H9 (cell line): Measurements from ENCODE around the gene ZCCHC7. TPM values are rescaled to one million over a fixed set of nuclear protein-coding genes. Genes with fewer than 3 reads are reported as not detected.
A peak's percentile ranks its signal among the peaks of the same experiment; 100 is the strongest.

Source experiments
- DNase-seq: peaks from one replicate; pipeline ENCODE4 v3.0.0-alpha.2; 2017
- H2AFZ ChIP-seq: one replicate; pipeline ENCODE4 v1.6.1; 2013; ENCODE audit warnings: mild to moderate bottlenecking, low read length, control low read depth, moderate library complexity
- H2AK5ac ChIP-seq: 2 replicates; pipeline ENCODE4 v1.6.1; 2013; ENCODE audit warnings: low read length, control low read depth, mixed read lengths; ENCODE audit not compliant: insufficient read length
- H2BK120ac ChIP-seq: one replicate; pipeline ENCODE4 v1.6.1; 2013; ENCODE audit warnings: low read depth, mild to moderate bottlenecking, low read length, control low read depth, inconsistent platforms; ENCODE audit not compliant: poor library complexity, severe bottlenecking
- H2BK12ac ChIP-seq: 2 replicates; pipeline ENCODE4 v1.6.1; 2013; ENCODE audit warnings: low read length, control low read depth, mixed read lengths, low read depth; ENCODE audit not compliant: insufficient read length
- H2BK15ac ChIP-seq: 2 replicates; pipeline ENCODE4 v1.6.1; 2013; ENCODE audit warnings: low read depth, low read length, control low read depth
- H2BK20ac ChIP-seq: one replicate; pipeline ENCODE4 v1.6.1; 2013; ENCODE audit warnings: low read depth, mild to moderate bottlenecking, low read length, control low read depth, inconsistent platforms; ENCODE audit not compliant: poor library complexity, severe bottlenecking
- H2BK5ac ChIP-seq: 2 replicates; pipeline ENCODE4 v1.6.1; 2013; ENCODE audit warnings: low read length, control low read depth, mixed read lengths; ENCODE audit not compliant: insufficient read length
- H3K14ac ChIP-seq: 2 replicates; pipeline ENCODE4 v1.6.1; 2013; ENCODE audit warnings: low read length, control low read depth; ENCODE audit not compliant: insufficient read depth
- H3K18ac ChIP-seq: 2 replicates; pipeline ENCODE4 v1.6.1; 2013; ENCODE audit warnings: low read depth, mild to moderate bottlenecking, mixed read lengths, low read length, control low read depth; ENCODE audit not compliant: insufficient read length
- H3K23ac ChIP-seq: 2 replicates; pipeline ENCODE4 v1.6.1; 2013; ENCODE audit warnings: low read length, control low read depth, mixed read lengths, low read depth; ENCODE audit not compliant: insufficient read length
- H3K23me2 ChIP-seq: 2 replicates; pipeline ENCODE4 v1.6.1; 2013; ENCODE audit warnings: low read depth, mild to moderate bottlenecking, mixed read lengths, low read length, control low read depth; ENCODE audit not compliant: insufficient read length, poor library complexity, severe bottlenecking
- H3K27ac ChIP-seq: 2 replicates; pipeline ENCODE4 v1.5.1; 2013; ENCODE audit warnings: low read length, control low read depth, mixed read lengths, low read depth; ENCODE audit not compliant: insufficient read length
- H3K27me3 ChIP-seq: 2 replicates; pipeline ENCODE4 v1.6.1; 2013; ENCODE audit warnings: low read length, control low read depth, inconsistent platforms; ENCODE audit not compliant: insufficient read depth
- H3K4ac ChIP-seq: 2 replicates; pipeline ENCODE4 v1.6.1; 2013; ENCODE audit warnings: low read depth, mild to moderate bottlenecking, control low read depth, inconsistent platforms, low read length, moderate library complexity
- H3K4me1 ChIP-seq: 2 replicates; pipeline ENCODE4 v1.6.1; 2013; ENCODE audit warnings: low read length, control low read depth, inconsistent platforms; ENCODE audit not compliant: insufficient read depth
- H3K4me2 ChIP-seq: 2 replicates; pipeline ENCODE4 v1.6.1; 2013; ENCODE audit warnings: low read length, control low read depth, mixed read lengths; ENCODE audit not compliant: insufficient read length, insufficient read depth
- H3K56ac ChIP-seq: 2 replicates; pipeline ENCODE4 v1.6.1; 2013; ENCODE audit warnings: low read depth, mild to moderate bottlenecking, mixed read lengths, low read length, control low read depth; ENCODE audit not compliant: insufficient read length
- H3K79me1 ChIP-seq: 2 replicates; pipeline ENCODE4 v1.6.1; 2013; ENCODE audit warnings: low read depth, mild to moderate bottlenecking, moderate library complexity, low read length, control low read depth, inconsistent platforms; ENCODE audit not compliant: insufficient read depth, poor library complexity, severe bottlenecking
- H3K79me2 ChIP-seq: 2 replicates; pipeline ENCODE4 v1.6.1; 2013; ENCODE audit warnings: low read length, control low read depth, inconsistent platforms; ENCODE audit not compliant: insufficient read depth
- H3K9ac ChIP-seq: 2 replicates; pipeline ENCODE4 v1.6.1; 2013; ENCODE audit warnings: low read length, control low read depth, mixed read lengths; ENCODE audit not compliant: insufficient read length; ENCODE audit errors: extremely low read depth
- H3K9me3 ChIP-seq: one replicate; pipeline ENCODE4 v1.6.1; 2013; ENCODE audit warnings: low read depth, low read length, inconsistent platforms; ENCODE audit not compliant: control insufficient read depth
- H3T11ph ChIP-seq: one replicate; pipeline ENCODE4 v1.6.1; 2013; ENCODE audit warnings: mild to moderate bottlenecking, low read length, control low read depth, inconsistent platforms
- H4K20me1 ChIP-seq: one replicate; pipeline ENCODE4 v1.6.1; 2013; ENCODE audit not compliant: control insufficient read depth, insufficient read length, insufficient read depth
- H4K5ac ChIP-seq: 2 replicates; pipeline ENCODE4 v1.6.1; 2013; ENCODE audit warnings: low read depth, mild to moderate bottlenecking, mixed read lengths, low read length, control low read depth; ENCODE audit not compliant: insufficient read length
- H4K8ac ChIP-seq: replicated peaks from 2 replicates; pipeline ENCODE4 v1.6.1; 2013; ENCODE audit warnings: low read length, control low read depth, mixed read lengths, low read depth; ENCODE audit not compliant: insufficient read length
- H4K91ac ChIP-seq: 2 replicates; pipeline ENCODE4 v1.6.1; 2013; ENCODE audit warnings: low read depth, mild to moderate bottlenecking, moderate library complexity, mixed read lengths, low read length, control low read depth; ENCODE audit not compliant: insufficient read length
- H3K27ac Mint-ChIP-seq, 3 experiments: 2 replicates in 2 of 3; 3 replicates in 1 of 3; pipeline ENCODE4 v1.8.0; 2020 to 2021; ENCODE audit warnings: mixed read lengths in 3 of 3, mild to moderate bottlenecking in 1 of 3, moderate library complexity in 1 of 3
- H3K27me3 Mint-ChIP-seq: 2 replicates; pipeline ENCODE4 v1.8.0; 2021; ENCODE audit warnings: low read depth, mild to moderate bottlenecking, moderate library complexity, mixed read lengths
- H3K36me3 Mint-ChIP-seq, 3 experiments: 2 replicates in 2 of 3; 3 replicates in 1 of 3; pipeline ENCODE4 v1.8.0; 2020 to 2021; ENCODE audit warnings: low read depth in 3 of 3, mixed read lengths in 3 of 3; ENCODE audit not compliant: insufficient read depth in 1 of 3
- H3K4me1 Mint-ChIP-seq, 2 experiments: 2 replicates each; pipeline ENCODE4 v1.8.0; 2020; ENCODE audit warnings: mixed read lengths in 2 of 2
- H3K4me3 Mint-ChIP-seq, 2 experiments: 2 replicates in 1 of 2; 3 replicates in 1 of 2; pipeline ENCODE4 v1.8.0; 2020 to 2021; ENCODE audit warnings: mild to moderate bottlenecking in 2 of 2, mixed read lengths in 2 of 2, moderate library complexity in 1 of 2
- H3K9me3 Mint-ChIP-seq, 2 experiments: 2 replicates in 1 of 2; 3 replicates in 1 of 2; pipeline ENCODE4 v1.8.0; 2020; ENCODE audit warnings: mild to moderate bottlenecking in 2 of 2, mixed read lengths in 2 of 2, moderate library complexity in 1 of 2
- WGBS: extraction: QIAGEN DNeasy Blood & Tissue Kit; methylation state at CpG from one replicate; pipeline ENCODE4 v1.1.7; 2013; ENCODE audit warnings: missing lambda C conversion rate, low lambda C conversion rate, mixed read lengths; ENCODE audit not compliant: insufficient read length; ENCODE audit errors: extremely low coverage; 5-methylcytosine and 5-hydroxymethylcytosine counted together
- total RNA-seq: library from RNA; stranded (reverse); gene quantifications from 2 replicates; pipeline ENCODE4 v1.2.1, GENCODE V29; 2021
- TF ChIP-seq, protein P1 (sequence below): fragments of 200-600 bp; sonication (generic); conservative IDR thresholded peaks from 3 replicates; pipeline ENCODE4 v1.8.0; 2021; ENCODE audit warnings: antibody characterized with exemption, mild to moderate bottlenecking

ZCCHC7 gene
- total RNA-seq, 1 experiment from 2014 or later: 20.3 TPM

DNA sequence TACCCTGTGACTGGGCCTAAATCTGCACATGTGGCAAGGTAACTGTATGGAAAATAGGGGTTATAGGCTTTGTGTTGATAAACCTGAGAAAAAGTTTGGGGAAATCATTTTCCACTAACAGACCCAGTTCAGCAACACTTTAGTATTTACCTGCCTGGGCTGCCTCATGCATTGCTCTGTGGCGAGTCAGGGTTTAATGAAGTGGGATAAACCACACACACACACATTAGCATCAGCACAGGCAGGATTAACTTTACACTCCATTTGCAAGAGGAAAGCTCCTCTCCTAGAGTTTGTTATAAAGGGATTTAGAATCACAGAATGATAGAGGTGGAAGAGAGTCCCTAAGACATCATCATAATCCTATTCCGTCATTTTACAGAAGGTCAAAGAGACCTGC, 20.0 kb upstream of the ZCCHC7 start:
- Mint-ChIP-seq H3K36me3 (peaks cover 0 to 4% (median 2%) of the 10 kb centered on the region in 3 experiments; a peak in 2 of 7 replicates), H3K9me3 (peaks cover 0 to 2% of the 10 kb centered on the region in 2 experiments; a peak in 2 of 5 replicates), H3K27ac (0 out of 7 replicates have a peak overlapping the region, but pooled peaks of 1 of the 3 experiments have one; percentile 31), H3K4me3 (no peak overlapping the region; a peak in 1 of 5 replicates), H3K4me1 (peaks cover 17 to 18% of the 10 kb centered on the region in 2 experiments), H3K27me3 (no peaks in the 10 kb centered on the region)
- TF ChIP-seq, protein P1, sequence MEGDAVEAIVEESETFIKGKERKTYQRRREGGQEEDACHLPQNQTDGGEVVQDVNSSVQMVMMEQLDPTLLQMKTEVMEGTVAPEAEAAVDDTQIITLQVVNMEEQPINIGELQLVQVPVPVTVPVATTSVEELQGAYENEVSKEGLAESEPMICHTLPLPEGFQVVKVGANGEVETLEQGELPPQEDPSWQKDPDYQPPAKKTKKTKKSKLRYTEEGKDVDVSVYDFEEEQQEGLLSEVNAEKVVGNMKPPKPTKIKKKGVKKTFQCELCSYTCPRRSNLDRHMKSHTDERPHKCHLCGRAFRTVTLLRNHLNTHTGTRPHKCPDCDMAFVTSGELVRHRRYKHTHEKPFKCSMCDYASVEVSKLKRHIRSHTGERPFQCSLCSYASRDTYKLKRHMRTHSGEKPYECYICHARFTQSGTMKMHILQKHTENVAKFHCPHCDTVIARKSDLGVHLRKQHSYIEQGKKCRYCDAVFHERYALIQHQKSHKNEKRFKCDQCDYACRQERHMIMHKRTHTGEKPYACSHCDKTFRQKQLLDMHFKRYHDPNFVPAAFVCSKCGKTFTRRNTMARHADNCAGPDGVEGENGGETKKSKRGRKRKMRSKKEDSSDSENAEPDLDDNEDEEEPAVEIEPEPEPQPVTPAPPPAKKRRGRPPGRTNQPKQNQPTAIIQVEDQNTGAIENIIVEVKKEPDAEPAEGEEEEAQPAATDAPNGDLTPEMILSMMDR: no peak
- H3K79me1 ChIP-seq: no peaks in the 10 kb centered on the region
- H3T11ph ChIP-seq: no peak overlapping the region
- no peak overlapping the region for H3K23ac ChIP-seq
- no peak overlapping the region for H3K9ac ChIP-seq
- no peak overlapping the region for H3K4ac ChIP-seq
- H2BK20ac ChIP-seq: no peak overlapping the region
- H4K5ac ChIP-seq: no peak overlapping the region
- H2BK12ac ChIP-seq: no peak overlapping the region
- H3K14ac ChIP-seq: no peak overlapping the region
- no peaks in the 10 kb centered on the region for H3K79me2 ChIP-seq
- H4K20me1 ChIP-seq: no peaks in the 10 kb centered on the region
- H4K8ac ChIP-seq: no peak overlapping the region
- no peaks in the 10 kb centered on the region for H3K23me2 ChIP-seq
- no peak overlapping the region for H3K18ac ChIP-seq
- H2BK15ac ChIP-seq: no peak overlapping the region
- no CpG with 5 or more reads among the region's 2 CpGs for WGBS
- H3K4me1 ChIP-seq: no peaks in the 10 kb centered on the region; the same call in 1 of the 2 replicates
- no peaks in the 10 kb centered on the region for H3K27me3 ChIP-seq
- H3K56ac ChIP-seq: no peak overlapping the region
- H2BK5ac ChIP-seq: no peak overlapping the region
- H2BK120ac ChIP-seq: no peak overlapping the region
- H2AK5ac ChIP-seq: no peak overlapping the region
- no peak overlapping the region for H3K4me2 ChIP-seq
- no peak overlapping the region for H2AFZ ChIP-seq
- H4K91ac ChIP-seq: no peak overlapping the region
- H3K9me3 ChIP-seq: no peaks in the 10 kb centered on the region
- DNase-seq: no peak
- H3K27ac ChIP-seq: no peak overlapping the region
